Adrenal gland (tissue), 5 donors: ENCODE data around the gene CCNL1.

ENCODE experiments used
- CTCF ChIP-seq, 6 experiments: fragments of 450-650 bp in 4 of 6; fragments of 200-600 bp in 2 of 6; sonication (generic) in 1 of 6; IDR thresholded peaks; 1 replicate in 5 of 6; 2 replicates in 1 of 6; pipeline versions ENCODE4 v1.5.1 to v1.8.0; 2016 to 2021; ENCODE audit warnings: antibody characterized with exemption in 6 of 6, mild to moderate bottlenecking in 2 of 6, moderate library complexity in 1 of 6
- POLR2A ChIP-seq, 2 donors: fragments of 450-650 bp; IDR thresholded peaks; one replicate each; pipeline ENCODE4 v1.6.1; 2017; ENCODE audit warnings: antibody characterized with exemption in 2 of 2, mild to moderate bottlenecking in 2 of 2, moderate library complexity in 1 of 2
- donor health status: DM: no; HTN: no; CAD: no.

- TF ChIP-seq CTCF (IDR thresholded peaks at IDR 0.05) (no peak), POLR2A (IDR thresholded peaks at IDR 0.05) (no peak)
Observed at GRCh38 chr3:157107644-157108133, 52.3 kb downstream of the CCNL1 start.
